Ishikawa (cell line): Measurements from ENCODE around the gene ELMO1.

Experiments
- CEBPB ChIP-seq: IDR thresholded peaks from 2 replicates; pipeline ENCODE4 v1.6.1; 2012
- CREB1 ChIP-seq: IDR thresholded peaks from 2 replicates; pipeline ENCODE4 v1.6.1; 2012; ENCODE audit warnings: low read depth
- EP300 ChIP-seq: IDR thresholded peaks from 2 replicates; pipeline ENCODE4 v1.6.1; 2012; ENCODE audit warnings: borderline replicate concordance
- FOXM1 ChIP-seq: IDR thresholded peaks from 2 replicates; pipeline ENCODE4 v1.6.1; 2012; ENCODE audit warnings: low read depth, borderline replicate concordance
- RAD21 ChIP-seq: IDR thresholded peaks from 2 replicates; pipeline ENCODE4 v1.6.1; 2012; ENCODE audit warnings: low read depth
- REST ChIP-seq: IDR thresholded peaks from 2 replicates; pipeline ENCODE4 v1.6.1; 2012; ENCODE audit warnings: low read depth, mild to moderate bottlenecking
- TAF1 ChIP-seq: IDR thresholded peaks from 2 replicates; pipeline ENCODE4 v1.6.1; 2012; ENCODE audit warnings: low read depth, mild to moderate bottlenecking
- TCF12 ChIP-seq: IDR thresholded peaks from 2 replicates; pipeline ENCODE4 v1.6.1; 2012; ENCODE audit warnings: low read depth
- TEAD4 ChIP-seq: IDR thresholded peaks from 2 replicates; pipeline ENCODE4 v1.6.1; 2012
- USF1 ChIP-seq: IDR thresholded peaks from 2 replicates; pipeline ENCODE4 v1.6.1; 2012
- ZBTB7A ChIP-seq: IDR thresholded peaks from 2 replicates; pipeline ENCODE4 v1.6.1; 2012; ENCODE audit warnings: low read depth

GRCh38 chr7:37405128-37405527 is 43.5 kb downstream of the ELMO1 start:
- TF ChIP-seq EP300: no peak
- no peak for TF ChIP-seq RAD21
- TF ChIP-seq TAF1: no peak
- no peak for TF ChIP-seq CREB1
- TF ChIP-seq TEAD4: no peak
- TF ChIP-seq TCF12: no peak
- TF ChIP-seq REST: no peak
- TF ChIP-seq ZBTB7A: no peak
- TF ChIP-seq USF1: no peak
- no peak for TF ChIP-seq CEBPB
- no peak for TF ChIP-seq FOXM1
